ENCODE measurements around the gene ZNF491. TPM values are rescaled to one million over a fixed set of nuclear protein-coding genes. Genes with fewer than 3 reads are reported as not detected.
"Not testable (repeated sequence)": the region's sequence is repeated elsewhere in the genome, so short reads cannot be mapped to it uniquely, and the experiment has no call there.

Gene ZNF491
- total RNA-seq, 6 experiments from 2014 or later, result 0.37 to 1.3 (median 0.98) TPM

- DNase-seq (no peak), ATAC-seq (no peak)
- Histone ChIP-seq H3K4me1 (no peaks in the 10 kb centered on the region), H3K36me3 (no peaks in the 10 kb centered on the region), H3K4me3 (no peak overlapping the region), H3K27ac (no peak overlapping the region), H3K27me3 (no peaks in the 10 kb centered on the region), H3K9me3 (no peaks in the 10 kb centered on the region)
- 86% methylated on average over 4 of the region's 5 CpGs for WGBS (ENCODE audit: insufficient coverage, low coverage, low lambda C conversion rate, missing lambda C conversion rate)
- TF ChIP-seq POLR2A (IDR thresholded peaks at IDR 0.05) (no peak), CTCF (IDR thresholded peaks at IDR 0.05) (no peak)
- intact Hi-C loops (cut with DNase I), result no loop called here
These were observed 23.3 kb downstream of the ZNF491 start for GRCh38 chr19:11821474-11822109.

GRCh38 chr19:11828957-11829876 is 30.9 kb downstream of the ZNF491 start:
- ATAC-seq; H3K27me3 ChIP-seq; H3K4me1 ChIP-seq; intact Hi-C loops (cut with DNase I); H3K4me3 ChIP-seq; DNase-seq; H3K27ac ChIP-seq: not testable (repeated sequence)
- 72% methylated on average over 3 of the region's 7 CpGs for WGBS (ENCODE audit: insufficient coverage, low coverage, low lambda C conversion rate, missing lambda C conversion rate)
- Histone ChIP-seq H3K9me3 (peaks cover 0 to 33% (median 16%) of the 10 kb centered on the region in 4 donors), H3K36me3 (peaks cover 0 to 36% (median 19%) of the 10 kb centered on the region in 4 donors)

GRCh38 chr19:11832253-11832912 is 34.1 kb downstream of the ZNF491 start:
- Histone ChIP-seq H3K4me3 (no peak overlapping the region), H3K36me3 (peaks cover 0 to 36% (median 19%) of the 10 kb centered on the region in 4 donors), H3K27ac (no peak overlapping the region), H3K27me3 (no peaks in the 10 kb centered on the region), H3K9me3 (peaks cover 0 to 33% (median 19%) of the 10 kb centered on the region in 4 donors), H3K4me1 (no peaks in the 10 kb centered on the region)
- intact Hi-C loops (cut with DNase I), result no loop called here
- WGBS (ENCODE audit: insufficient coverage, low coverage, low lambda C conversion rate, missing lambda C conversion rate), result 98% methylated on average over 8 of the region's 8 CpGs
- no peak for ATAC-seq
- no peak for DNase-seq
- TF ChIP-seq CTCF (IDR thresholded peaks at IDR 0.05), result no peak

- ATAC-seq (no peak), DNase-seq (no peak)
- no peak for TF ChIP-seq CTCF (IDR thresholded peaks at IDR 0.05)
- TF ChIP-seq POLR2A (IDR thresholded peaks at IDR 0.05), result no peak
- H3K27ac ChIP-seq, result no peak overlapping the region
- 100% methylated on average over 2 of the region's 2 CpGs for WGBS (ENCODE audit: insufficient coverage, low coverage, low lambda C conversion rate, missing lambda C conversion rate)
- H3K36me3 ChIP-seq, result peaks cover 0 to 36% (median 19%) of the 10 kb centered on the region in 4 donors
- H3K9me3 ChIP-seq, result peaks cover 0 to 28% (median 20%) of the 10 kb centered on the region in 4 donors
- intact Hi-C loops (cut with DNase I), result no loop called here
- H3K4me1 ChIP-seq, result no peaks in the 10 kb centered on the region
- no peak overlapping the region for H3K4me3 ChIP-seq
- H3K27me3 ChIP-seq, result no peaks in the 10 kb centered on the region
These were observed 35.2 kb downstream of the ZNF491 start for GRCh38 chr19:11833541-11833940.

GRCh38 chr19:11835626-11836066 is 37.3 kb downstream of the ZNF491 start:
- ATAC-seq; H3K27ac ChIP-seq; intact Hi-C loops (cut with DNase I); H3K4me3 ChIP-seq; DNase-seq; H3K27me3 ChIP-seq; H3K4me1 ChIP-seq: not testable (repeated sequence)
- H3K9me3 ChIP-seq, result peaks cover 0 to 28% (median 20%) of the 10 kb centered on the region in 4 donors
- WGBS (ENCODE audit: insufficient coverage, low coverage, low lambda C conversion rate, missing lambda C conversion rate), result 71% methylated on average over 1 of the region's 2 CpGs
- H3K36me3 ChIP-seq, result peaks cover 0 to 24% (median 13%) of the 10 kb centered on the region in 4 donors
